IPS-18a (cell line): ENCODE measurements around the gene PDIA5.
A peak's percentile ranks its signal among the peaks of the same experiment; 100 is the strongest.

Source experiments
- H3K27ac ChIP-seq: one replicate; pipeline ENCODE4 v1.5.1; 2013; ENCODE audit warnings: low read length
- H3K27me3 ChIP-seq: one replicate; pipeline ENCODE4 v1.6.1; 2013; ENCODE audit warnings: mild to moderate bottlenecking, low read length; ENCODE audit not compliant: control insufficient read depth, insufficient read depth
- H3K36me3 ChIP-seq: one replicate; pipeline ENCODE4 v1.6.1; 2013; ENCODE audit warnings: low read depth, low read length; ENCODE audit not compliant: control insufficient read depth
- H3K4me1 ChIP-seq: one replicate; pipeline ENCODE4 v1.6.1; 2013; ENCODE audit warnings: low read depth, low read length; ENCODE audit not compliant: control insufficient read depth
- H3K4me3 ChIP-seq: one replicate; pipeline ENCODE4 v1.5.1; 2013; ENCODE audit warnings: low read length
- H3K9ac ChIP-seq: one replicate; pipeline ENCODE4 v1.6.1; 2013; ENCODE audit warnings: mild to moderate bottlenecking, low read length, moderate library complexity
- H3K9me3 ChIP-seq: one replicate; pipeline ENCODE4 v1.6.1; 2013; ENCODE audit warnings: low read depth, low read length; ENCODE audit not compliant: control insufficient read depth

PDIA5 gene

GRCh38 chr3:123202451-123202850 lies 135.6 kb downstream of the PDIA5 start:
- Histone ChIP-seq H3K27me3 (no peaks in the 10 kb centered on the region), H3K4me3 (peak overlapping the region; percentile 86), H3K9me3 (no peaks in the 10 kb centered on the region), H3K4me1 (peaks cover 10% of the 10 kb centered on the region), H3K27ac (no peak overlapping the region), H3K9ac (peak overlapping the region; percentile 65), H3K36me3 (no peaks in the 10 kb centered on the region)
